ENCODE measurements around the gene CCDC138. TPM values are rescaled to one million over a fixed set of nuclear protein-coding genes. Genes with fewer than 3 reads are reported as not detected.

CCDC138 gene, protein sequence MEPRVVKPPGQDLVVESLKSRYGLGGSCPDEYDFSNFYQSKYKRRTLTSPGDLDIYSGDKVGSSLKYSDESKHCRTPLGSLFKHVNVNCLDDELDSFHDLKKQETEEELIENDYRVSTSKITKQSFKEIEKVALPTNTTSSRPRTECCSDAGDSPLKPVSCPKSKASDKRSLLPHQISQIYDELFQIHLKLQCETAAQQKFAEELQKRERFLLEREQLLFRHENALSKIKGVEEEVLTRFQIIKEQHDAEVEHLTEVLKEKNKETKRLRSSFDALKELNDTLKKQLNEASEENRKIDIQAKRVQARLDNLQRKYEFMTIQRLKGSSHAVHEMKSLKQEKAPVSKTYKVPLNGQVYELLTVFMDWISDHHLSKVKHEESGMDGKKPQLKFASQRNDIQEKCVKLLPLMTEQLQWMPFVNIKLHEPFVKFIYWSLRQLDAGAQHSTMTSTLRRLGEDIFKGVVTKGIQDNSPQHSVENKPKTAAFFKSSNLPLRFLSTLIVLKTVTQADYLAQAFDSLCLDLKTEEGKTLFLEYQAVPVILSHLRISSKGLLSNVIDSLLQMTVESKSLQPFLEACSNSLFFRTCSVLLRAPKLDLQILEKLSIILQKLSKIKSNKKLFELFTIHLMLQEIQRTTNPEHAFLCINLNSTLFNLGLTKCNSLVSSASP
- total RNA-seq = 5.2 and 6.6 TPM in 2 replicates

GRCh38 chr2:108786354-108787215, at the start of gene CCDC138:
Gene CCDC138, plus strand, starts transcription at chr2:108786771. Its CDS starts 52 bp downstream, at chr2:108786823.

Other genes starting within 250 kb of the CCDC138 start
- gene RANBP2, start 67.3 kb upstream of the CCDC138 start, total RNA-seq = 44.2 and 108 TPM in 2 replicates
- gene EDAR, start 202.4 kb downstream of the CCDC138 start, total RNA-seq = not detected in 2 replicates